Right renal pelvis (tissue), 4 donors: Measurements from ENCODE around the gene SLC4A1AP. TPM values are rescaled to one million over a fixed set of nuclear protein-coding genes. Genes with fewer than 3 reads are reported as not detected.
"Not testable (repeated sequence)": the region's sequence is repeated elsewhere in the genome, so short reads cannot be mapped to it uniquely, and the experiment has no call there.

ENCODE experiments used
- DNase-seq, 4 donors: peaks; one replicate each; pipeline ENCODE4 v3.0.0-alpha.2; 2013; ENCODE audit warnings: low read depth in 4 of 4, low spot score in 3 of 4, missing footprints in 1 of 4
- polyA plus RNA-seq, 4 donors: library from polyadenylated mRNA; unstranded; fragments of 120-200 nt; gene quantifications; one replicate each; pipeline ENCODE4 v1.2.1, GENCODE V29; 2013; ENCODE audit not compliant: insufficient read length in 4 of 4

SLC4A1AP gene
- polyA plus RNA-seq: 10 to 100 TPM; 31.0 to 34.7 (median 32.5) TPM

- DNase-seq: peak; percentile 73 to 85 (median 74)
These were observed at the start of gene SLC4A1AP, which contains the start of gene SUPT7L for GRCh38 chr2:27663285-27664153. Gene SLC4A1AP, plus strand, starts transcription at chr2:27663889. Its CDS starts 26 bp downstream, at chr2:27663915. Gene SUPT7L, minus strand, starts transcription at chr2:27663614. Its CDS starts 1,422 bp downstream, at chr2:27662192.

GRCh38 chr2:27613985-27614384 lies 49.7 kb upstream of the SLC4A1AP start:
- DNase-seq: no peak

GRCh38 chr2:27615316-27615715 lies 48.4 kb upstream of the SLC4A1AP start:
- no peak for DNase-seq

GRCh38 chr2:27621524-27621923 lies 42.2 kb upstream of the SLC4A1AP start:
- DNase-seq: no peak

- DNase-seq: no peak
These were observed 40.7 kb upstream of the SLC4A1AP start for GRCh38 chr2:27622921-27623384.

GRCh38 chr2:27624943-27625342 lies 38.7 kb upstream of the SLC4A1AP start:
- no peak for DNase-seq

GRCh38 chr2:27626323-27626722 lies 37.4 kb upstream of the SLC4A1AP start:
- not testable (repeated sequence) for DNase-seq

GRCh38 chr2:27626921-27627320 lies 36.8 kb upstream of the SLC4A1AP start:
- not testable (repeated sequence) for DNase-seq

- peak in 1 of 4 donors; percentile 5 for DNase-seq
These were observed 35.5 kb upstream of the SLC4A1AP start for GRCh38 chr2:27627963-27628766.

- peak; percentile 61 to 70 (median 64) for DNase-seq
These were observed 34.7 kb upstream of the SLC4A1AP start, which contains the start of the genes CCDC121 and GPN1 for GRCh38 chr2:27628767-27629709. Gene CCDC121, minus strand, starts transcription at chr2:27629012. Its CDS starts 1,213 bp downstream, at chr2:27627799. Gene GPN1, plus strand, starts transcription at chr2:27629050. Its CDS starts 9 bp downstream, at chr2:27629059.

GRCh38 chr2:27630257-27630656 lies 33.4 kb upstream of the SLC4A1AP start:
- DNase-seq: not testable (repeated sequence)

GRCh38 chr2:27634291-27634690 lies 29.4 kb upstream of the SLC4A1AP start:
- no peak for DNase-seq

GRCh38 chr2:27636766-27637165 lies 26.9 kb upstream of the SLC4A1AP start:
- DNase-seq: no peak

- no peak for DNase-seq
These were observed 25.6 kb upstream of the SLC4A1AP start for GRCh38 chr2:27638037-27638637.

- DNase-seq: no peak
These were observed 25.0 kb upstream of the SLC4A1AP start for GRCh38 chr2:27638709-27639108.

- DNase-seq: no peak
These were observed 22.9 kb upstream of the SLC4A1AP start for GRCh38 chr2:27640722-27641245.

GRCh38 chr2:27645197-27645596 lies 18.5 kb upstream of the SLC4A1AP start:
- no peak for DNase-seq

GRCh38 chr2:27647289-27647688 lies 16.4 kb upstream of the SLC4A1AP start:
- DNase-seq: no peak

GRCh38 chr2:27647737-27648136 lies 16.0 kb upstream of the SLC4A1AP start:
- no peak for DNase-seq
